H9 (cell line): Measurements from ENCODE around the gene RBM33. TPM values are rescaled to one million over a fixed set of nuclear protein-coding genes. Genes with fewer than 3 reads are reported as not detected.
A peak's percentile ranks its signal among the peaks of the same experiment; 100 is the strongest.

Source experiments
- DNase-seq: peaks from one replicate; pipeline ENCODE4 v3.0.0-alpha.2; 2017
- H2AFZ ChIP-seq: one replicate; pipeline ENCODE4 v1.6.1; 2013; ENCODE audit warnings: mild to moderate bottlenecking, low read length, control low read depth, moderate library complexity
- H2AK5ac ChIP-seq: 2 replicates; pipeline ENCODE4 v1.6.1; 2013; ENCODE audit warnings: low read length, control low read depth, mixed read lengths; ENCODE audit not compliant: insufficient read length
- H2BK120ac ChIP-seq: one replicate; pipeline ENCODE4 v1.6.1; 2013; ENCODE audit warnings: low read depth, mild to moderate bottlenecking, low read length, control low read depth, inconsistent platforms; ENCODE audit not compliant: poor library complexity, severe bottlenecking
- H2BK12ac ChIP-seq: 2 replicates; pipeline ENCODE4 v1.6.1; 2013; ENCODE audit warnings: low read length, control low read depth, mixed read lengths, low read depth; ENCODE audit not compliant: insufficient read length
- H2BK15ac ChIP-seq: 2 replicates; pipeline ENCODE4 v1.6.1; 2013; ENCODE audit warnings: low read depth, low read length, control low read depth
- H2BK20ac ChIP-seq: one replicate; pipeline ENCODE4 v1.6.1; 2013; ENCODE audit warnings: low read depth, mild to moderate bottlenecking, low read length, control low read depth, inconsistent platforms; ENCODE audit not compliant: poor library complexity, severe bottlenecking
- H2BK5ac ChIP-seq: 2 replicates; pipeline ENCODE4 v1.6.1; 2013; ENCODE audit warnings: low read length, control low read depth, mixed read lengths; ENCODE audit not compliant: insufficient read length
- H3K14ac ChIP-seq: 2 replicates; pipeline ENCODE4 v1.6.1; 2013; ENCODE audit warnings: low read length, control low read depth; ENCODE audit not compliant: insufficient read depth
- H3K18ac ChIP-seq: 2 replicates; pipeline ENCODE4 v1.6.1; 2013; ENCODE audit warnings: low read depth, mild to moderate bottlenecking, mixed read lengths, low read length, control low read depth; ENCODE audit not compliant: insufficient read length
- H3K23ac ChIP-seq: 2 replicates; pipeline ENCODE4 v1.6.1; 2013; ENCODE audit warnings: low read length, control low read depth, mixed read lengths, low read depth; ENCODE audit not compliant: insufficient read length
- H3K23me2 ChIP-seq: 2 replicates; pipeline ENCODE4 v1.6.1; 2013; ENCODE audit warnings: low read depth, mild to moderate bottlenecking, mixed read lengths, low read length, control low read depth; ENCODE audit not compliant: insufficient read length, poor library complexity, severe bottlenecking
- H3K27ac ChIP-seq: 2 replicates; pipeline ENCODE4 v1.5.1; 2013; ENCODE audit warnings: low read length, control low read depth, mixed read lengths, low read depth; ENCODE audit not compliant: insufficient read length
- H3K27me3 ChIP-seq: 2 replicates; pipeline ENCODE4 v1.6.1; 2013; ENCODE audit warnings: low read length, control low read depth, inconsistent platforms; ENCODE audit not compliant: insufficient read depth
- H3K4ac ChIP-seq: 2 replicates; pipeline ENCODE4 v1.6.1; 2013; ENCODE audit warnings: low read depth, mild to moderate bottlenecking, control low read depth, inconsistent platforms, low read length, moderate library complexity
- H3K4me1 ChIP-seq: 2 replicates; pipeline ENCODE4 v1.6.1; 2013; ENCODE audit warnings: low read length, control low read depth, inconsistent platforms; ENCODE audit not compliant: insufficient read depth
- H3K4me2 ChIP-seq: 2 replicates; pipeline ENCODE4 v1.6.1; 2013; ENCODE audit warnings: low read length, control low read depth, mixed read lengths; ENCODE audit not compliant: insufficient read length, insufficient read depth
- H3K56ac ChIP-seq: 2 replicates; pipeline ENCODE4 v1.6.1; 2013; ENCODE audit warnings: low read depth, mild to moderate bottlenecking, mixed read lengths, low read length, control low read depth; ENCODE audit not compliant: insufficient read length
- H3K79me1 ChIP-seq: 2 replicates; pipeline ENCODE4 v1.6.1; 2013; ENCODE audit warnings: low read depth, mild to moderate bottlenecking, moderate library complexity, low read length, control low read depth, inconsistent platforms; ENCODE audit not compliant: insufficient read depth, poor library complexity, severe bottlenecking
- H3K79me2 ChIP-seq: 2 replicates; pipeline ENCODE4 v1.6.1; 2013; ENCODE audit warnings: low read length, control low read depth, inconsistent platforms; ENCODE audit not compliant: insufficient read depth
- H3K9ac ChIP-seq: 2 replicates; pipeline ENCODE4 v1.6.1; 2013; ENCODE audit warnings: low read length, control low read depth, mixed read lengths; ENCODE audit not compliant: insufficient read length; ENCODE audit errors: extremely low read depth
- H3K9me3 ChIP-seq: one replicate; pipeline ENCODE4 v1.6.1; 2013; ENCODE audit warnings: low read depth, low read length, inconsistent platforms; ENCODE audit not compliant: control insufficient read depth
- H3T11ph ChIP-seq: one replicate; pipeline ENCODE4 v1.6.1; 2013; ENCODE audit warnings: mild to moderate bottlenecking, low read length, control low read depth, inconsistent platforms
- H4K20me1 ChIP-seq: one replicate; pipeline ENCODE4 v1.6.1; 2013; ENCODE audit not compliant: control insufficient read depth, insufficient read length, insufficient read depth
- H4K5ac ChIP-seq: 2 replicates; pipeline ENCODE4 v1.6.1; 2013; ENCODE audit warnings: low read depth, mild to moderate bottlenecking, mixed read lengths, low read length, control low read depth; ENCODE audit not compliant: insufficient read length
- H4K8ac ChIP-seq: replicated peaks from 2 replicates; pipeline ENCODE4 v1.6.1; 2013; ENCODE audit warnings: low read length, control low read depth, mixed read lengths, low read depth; ENCODE audit not compliant: insufficient read length
- H4K91ac ChIP-seq: 2 replicates; pipeline ENCODE4 v1.6.1; 2013; ENCODE audit warnings: low read depth, mild to moderate bottlenecking, moderate library complexity, mixed read lengths, low read length, control low read depth; ENCODE audit not compliant: insufficient read length
- H3K27ac Mint-ChIP-seq, 3 experiments: 2 replicates in 2 of 3; 3 replicates in 1 of 3; pipeline ENCODE4 v1.8.0; 2020 to 2021; ENCODE audit warnings: mixed read lengths in 3 of 3, mild to moderate bottlenecking in 1 of 3, moderate library complexity in 1 of 3
- H3K27me3 Mint-ChIP-seq: 2 replicates; pipeline ENCODE4 v1.8.0; 2021; ENCODE audit warnings: low read depth, mild to moderate bottlenecking, moderate library complexity, mixed read lengths
- H3K36me3 Mint-ChIP-seq, 3 experiments: 2 replicates in 2 of 3; 3 replicates in 1 of 3; pipeline ENCODE4 v1.8.0; 2020 to 2021; ENCODE audit warnings: low read depth in 3 of 3, mixed read lengths in 3 of 3; ENCODE audit not compliant: insufficient read depth in 1 of 3
- H3K4me1 Mint-ChIP-seq, 2 experiments: 2 replicates each; pipeline ENCODE4 v1.8.0; 2020; ENCODE audit warnings: mixed read lengths in 2 of 2
- H3K4me3 Mint-ChIP-seq, 2 experiments: 2 replicates in 1 of 2; 3 replicates in 1 of 2; pipeline ENCODE4 v1.8.0; 2020 to 2021; ENCODE audit warnings: mild to moderate bottlenecking in 2 of 2, mixed read lengths in 2 of 2, moderate library complexity in 1 of 2
- H3K9me3 Mint-ChIP-seq, 2 experiments: 2 replicates in 1 of 2; 3 replicates in 1 of 2; pipeline ENCODE4 v1.8.0; 2020; ENCODE audit warnings: mild to moderate bottlenecking in 2 of 2, mixed read lengths in 2 of 2, moderate library complexity in 1 of 2
- WGBS: extraction: QIAGEN DNeasy Blood & Tissue Kit; methylation state at CpG from one replicate; pipeline ENCODE4 v1.1.7; 2013; ENCODE audit warnings: missing lambda C conversion rate, low lambda C conversion rate, mixed read lengths; ENCODE audit not compliant: insufficient read length; ENCODE audit errors: extremely low coverage; 5-methylcytosine and 5-hydroxymethylcytosine counted together
- total RNA-seq: library from RNA; stranded (reverse); gene quantifications from 2 replicates; pipeline ENCODE4 v1.2.1, GENCODE V29; 2021
- TF ChIP-seq, protein P1 (sequence below): fragments of 200-600 bp; sonication (generic); conservative IDR thresholded peaks from 3 replicates; pipeline ENCODE4 v1.8.0; 2021; ENCODE audit warnings: antibody characterized with exemption, mild to moderate bottlenecking

Gene RBM33
- total RNA-seq, 1 experiment from 2014 or later, result 71.3 TPM

DNA sequence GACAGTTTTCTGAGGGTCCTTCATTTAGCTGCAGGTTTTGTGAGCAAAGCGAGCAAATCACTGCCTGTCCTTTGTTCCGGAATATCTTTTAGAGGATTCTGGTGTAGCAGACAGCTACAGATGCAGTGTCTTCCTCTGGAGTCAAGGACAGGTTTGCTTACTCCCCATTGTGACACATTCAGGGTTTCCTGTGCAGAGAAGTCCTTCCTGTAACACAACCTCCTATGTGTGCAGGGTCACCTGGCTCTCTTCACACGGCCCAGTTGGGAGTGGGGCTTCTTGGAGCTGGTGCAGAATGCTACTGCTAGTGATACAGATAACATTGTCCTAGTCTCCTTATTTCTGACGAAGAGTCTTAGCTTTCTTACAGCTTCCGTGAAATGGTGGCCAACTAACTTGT lies 47.9 kb downstream of the RBM33 start:
- Histone ChIP-seq H3K79me1 (peaks cover 3% of the 10 kb centered on the region), H2BK12ac (no peak overlapping the region), H3K27me3 (no peaks in the 10 kb centered on the region), H4K8ac (no peak overlapping the region), H3K18ac (no peak overlapping the region), H3K4ac (no peak overlapping the region), H2BK120ac (no peak overlapping the region), H2BK5ac (no peak overlapping the region), H2AFZ (no peak overlapping the region), H2BK15ac (no peak overlapping the region), H3K14ac (no peak overlapping the region), H3T11ph (no peak overlapping the region), H2BK20ac (no peak overlapping the region), H3K4me1 (no peaks in the 10 kb centered on the region), H3K4me2 (no peak overlapping the region), H3K79me2 (peaks cover 2% of the 10 kb centered on the region; the same call in 1 of the 2 replicates), H3K56ac (no peak overlapping the region), H2AK5ac (no peak overlapping the region), H4K20me1 (no peaks in the 10 kb centered on the region), H3K23me2 (no peaks in the 10 kb centered on the region), H3K9ac (no peak overlapping the region), H4K5ac (no peak overlapping the region), H3K23ac (no peak overlapping the region), H3K27ac (no peak overlapping the region), H3K9me3 (no peaks in the 10 kb centered on the region), H4K91ac (no peak overlapping the region)
- Mint-ChIP-seq H3K36me3 (peaks cover 3 to 18% (median 14%) of the 10 kb centered on the region in 3 experiments; a peak in 6 of 7 replicates), H3K9me3 (peaks cover 0 to 2% of the 10 kb centered on the region in 2 experiments; a peak in 1 of 5 replicates), H3K27ac (peak overlapping the region in 1 of 3 experiments; percentile 45; a peak in 1 of 7 replicates), H3K4me3 (no peak overlapping the region), H3K27me3 (no peaks in the 10 kb centered on the region), H3K4me1 (peaks cover 11 to 12% of the 10 kb centered on the region in 2 experiments)
- no CpG with 5 or more reads among the region's 5 CpGs for WGBS
- DNase-seq, result no peak
- TF ChIP-seq, protein P1, sequence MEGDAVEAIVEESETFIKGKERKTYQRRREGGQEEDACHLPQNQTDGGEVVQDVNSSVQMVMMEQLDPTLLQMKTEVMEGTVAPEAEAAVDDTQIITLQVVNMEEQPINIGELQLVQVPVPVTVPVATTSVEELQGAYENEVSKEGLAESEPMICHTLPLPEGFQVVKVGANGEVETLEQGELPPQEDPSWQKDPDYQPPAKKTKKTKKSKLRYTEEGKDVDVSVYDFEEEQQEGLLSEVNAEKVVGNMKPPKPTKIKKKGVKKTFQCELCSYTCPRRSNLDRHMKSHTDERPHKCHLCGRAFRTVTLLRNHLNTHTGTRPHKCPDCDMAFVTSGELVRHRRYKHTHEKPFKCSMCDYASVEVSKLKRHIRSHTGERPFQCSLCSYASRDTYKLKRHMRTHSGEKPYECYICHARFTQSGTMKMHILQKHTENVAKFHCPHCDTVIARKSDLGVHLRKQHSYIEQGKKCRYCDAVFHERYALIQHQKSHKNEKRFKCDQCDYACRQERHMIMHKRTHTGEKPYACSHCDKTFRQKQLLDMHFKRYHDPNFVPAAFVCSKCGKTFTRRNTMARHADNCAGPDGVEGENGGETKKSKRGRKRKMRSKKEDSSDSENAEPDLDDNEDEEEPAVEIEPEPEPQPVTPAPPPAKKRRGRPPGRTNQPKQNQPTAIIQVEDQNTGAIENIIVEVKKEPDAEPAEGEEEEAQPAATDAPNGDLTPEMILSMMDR, result no peak
